ENCODE measurements around the gene ANKEF1. TPM values are rescaled to one million over a fixed set of nuclear protein-coding genes. Genes with fewer than 3 reads are reported as not detected.

ANKEF1 gene
- total and polyA plus RNA-seq, 10 of the 15 experiments (the other 5 are each of a cell fraction or from before 2014, with no cell fraction given) = 0.04 to 3.0 (median 0.89) TPM

GRCh38 chr20:10065154-10065833, 30.5 kb downstream of the ANKEF1 start (continued):
- TF ChIP-seq ZBTB33 (IDR thresholded peaks at IDR 0.05) (no peak), LARP7 (IDR thresholded peaks at IDR 0.05) (no peak), ETV6 (conservative IDR thresholded peaks at IDR 0.05 in 1 of 2, IDR thresholded peaks at IDR 0.05 in 1 of 2; ENCODE audit: borderline replicate concordance in 1 of 2, low read depth in 1 of 2) (no peak), EZH2 (IDR thresholded peaks at IDR 0.05; ENCODE audit: borderline replicate concordance, control insufficient read depth, low read depth, low read length) (no peak), SIN3A (IDR thresholded peaks at IDR 0.05; ENCODE audit: low read depth, low read length) (no peak), IKZF1 (conservative IDR thresholded peaks at IDR 0.05) (no peak), TBL1XR1 (IDR thresholded peaks at IDR 0.05; ENCODE audit: low read depth, low read length) (no peak), WRNIP1 (IDR thresholded peaks at IDR 0.05; ENCODE audit: borderline replicate concordance, low read depth, low read length) (no peak), RB1 (IDR thresholded peaks at IDR 0.05; ENCODE audit: borderline replicate concordance) (no peak)

GRCh38 chr20:10067321-10067720, 32.5 kb downstream of the ANKEF1 start:
- ChIA-PET CTCF (no interaction called here), POLR2A (no interaction called here), SMC1A (ENCODE audit: uncharacterized antibody, unreplicated experiment) (no interaction called here), RAD21 (ENCODE audit: unreplicated experiment) (no interaction called here)
- ATAC-seq (no peak), DNase-seq (ENCODE audit: low read depth, low spot score) (no peak), FAIRE-seq (no peak)
- BruUV-seq (replicated peaks) = no TSS peak
- Histone ChIP-seq H3K9me3 (replicated peaks; ENCODE audit: control insufficient read depth, insufficient read depth, low read length) (no peaks in the 10 kb centered on the region), H3K27ac (ENCODE audit: control insufficient read depth, insufficient read depth) (no peak overlapping the region), H3K79me2 (ENCODE audit: control insufficient read depth, insufficient read depth, low read length) (no peaks in the 10 kb centered on the region), H3K27me3 (replicated peaks in 1 of 2; ENCODE audit: control insufficient read depth in 2 of 2, insufficient read depth in 2 of 2, low read length in 1 of 2) (no peaks in the 10 kb centered on the region), H3K36me3 (ENCODE audit: control insufficient read depth in 2 of 2, insufficient read depth in 2 of 2, low read length in 1 of 2) (no peaks in the 10 kb centered on the region), H4K20me1 (ENCODE audit: control insufficient read depth, insufficient read depth) (no peaks in the 10 kb centered on the region), H3K9ac (ENCODE audit: control insufficient read depth, insufficient read depth, low read length) (no peak overlapping the region), H3K4me2 (ENCODE audit: control insufficient read depth, insufficient read depth) (no peak overlapping the region), H3K4me1 (ENCODE audit: control insufficient read depth, insufficient read depth, low read length) (no peaks in the 10 kb centered on the region), H3K4me3 (no peak overlapping the region), H2AFZ (ENCODE audit: control insufficient read depth, low read depth, low read length) (no peak overlapping the region)
- in situ Hi-C loops (cut with MboI) = no loop called here
- intact Hi-C loops (cut with micrococcal nuclease; ENCODE audit: unreplicated experiment) = no loop called here
- WGBS (ENCODE audit: insufficient coverage, insufficient replicate concordance, low lambda C conversion rate, missing lambda C conversion rate) = 0% methylated on average over 2 of the region's 2 CpGs
- TF ChIP-seq E2F8 (IDR thresholded peaks at IDR 0.05; ENCODE audit: low read depth, partially characterized antibody) = no peak
- no peak for TF ChIP-seq ZNF217 (IDR thresholded peaks at IDR 0.05)
- no peak for TF ChIP-seq EED (IDR thresholded peaks at IDR 0.05; ENCODE audit: low read depth)
- no peak for TF ChIP-seq ZZZ3 (IDR thresholded peaks at IDR 0.05; ENCODE audit: control insufficient read depth, insufficient read length, low read depth)
- TF ChIP-seq SUZ12 (IDR thresholded peaks at IDR 0.05; ENCODE audit: unreplicated experiment) = no peak
- TF ChIP-seq CBX5 (IDR thresholded peaks at IDR 0.05; ENCODE audit: low read depth) = no peak
- TF ChIP-seq FOS (IDR thresholded peaks at IDR 0.05; ENCODE audit: borderline replicate concordance, extremely low read depth, insufficient read length) = no peak
- TF ChIP-seq IRF5 (IDR thresholded peaks at IDR 0.05; ENCODE audit: borderline replicate concordance) = no peak
- no peak for TF ChIP-seq ASH2L (IDR thresholded peaks at IDR 0.05; ENCODE audit: borderline replicate concordance, low read depth)

Data from GM12878 (cell line).